Ishikawa (cell line): ENCODE data around the gene FABP6.

Experiments used
- CEBPB ChIP-seq: IDR thresholded peaks from 2 replicates; pipeline ENCODE4 v1.6.1; 2012
- CREB1 ChIP-seq: IDR thresholded peaks from 2 replicates; pipeline ENCODE4 v1.6.1; 2012; ENCODE audit warnings: low read depth
- EGR1 ChIP-seq: IDR thresholded peaks from 2 replicates; pipeline ENCODE4 v1.6.1; 2012
- EP300 ChIP-seq: IDR thresholded peaks from 2 replicates; pipeline ENCODE4 v1.6.1; 2012; ENCODE audit warnings: borderline replicate concordance
- FOXM1 ChIP-seq: IDR thresholded peaks from 2 replicates; pipeline ENCODE4 v1.6.1; 2012; ENCODE audit warnings: low read depth, borderline replicate concordance
- MAX ChIP-seq: IDR thresholded peaks from 2 replicates; pipeline ENCODE4 v1.6.1; 2012
- NFIC ChIP-seq: IDR thresholded peaks from 2 replicates; pipeline ENCODE4 v1.6.1; 2012
- RAD21 ChIP-seq: IDR thresholded peaks from 2 replicates; pipeline ENCODE4 v1.6.1; 2012; ENCODE audit warnings: low read depth
- REST ChIP-seq: IDR thresholded peaks from 2 replicates; pipeline ENCODE4 v1.6.1; 2012; ENCODE audit warnings: low read depth, mild to moderate bottlenecking
- TAF1 ChIP-seq: IDR thresholded peaks from 2 replicates; pipeline ENCODE4 v1.6.1; 2012; ENCODE audit warnings: low read depth, mild to moderate bottlenecking
- TCF12 ChIP-seq: IDR thresholded peaks from 2 replicates; pipeline ENCODE4 v1.6.1; 2012; ENCODE audit warnings: low read depth
- TEAD4 ChIP-seq: IDR thresholded peaks from 2 replicates; pipeline ENCODE4 v1.6.1; 2012
- YY1 ChIP-seq: IDR thresholded peaks from 2 replicates; pipeline ENCODE4 v1.6.1; 2012; ENCODE audit warnings: low read depth
- ZBTB7A ChIP-seq: IDR thresholded peaks from 2 replicates; pipeline ENCODE4 v1.6.1; 2012; ENCODE audit warnings: low read depth
- TF ChIP-seq, protein P1 (sequence below): IDR thresholded peaks from 2 replicates; pipeline ENCODE4 v1.6.1; 2012

FABP6 gene

DNA sequence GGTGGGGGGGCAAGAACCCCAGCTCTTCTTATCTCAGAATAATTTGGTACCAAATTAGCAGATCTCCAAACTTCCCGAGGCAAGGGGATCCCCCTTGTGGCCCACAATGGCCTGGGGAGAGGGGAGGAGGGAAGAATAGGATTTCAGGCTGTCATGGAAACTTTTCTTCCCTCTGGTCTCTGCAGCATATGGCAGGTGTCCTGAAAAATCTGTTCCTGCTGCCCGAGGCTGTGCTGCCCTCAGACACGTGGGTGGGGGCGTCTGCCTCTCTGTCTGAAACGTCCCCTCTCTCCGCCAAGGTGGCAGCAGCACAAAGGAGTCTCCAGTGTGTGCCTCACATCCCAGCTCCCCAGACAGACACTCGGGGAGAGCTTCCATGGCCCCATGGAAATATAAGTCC is 49.0 kb downstream of the FABP6 start:
- TF ChIP-seq CREB1: no peak
- TF ChIP-seq ZBTB7A: no peak
- no peak for TF ChIP-seq REST
- no peak for TF ChIP-seq FOXM1
- TF ChIP-seq CEBPB: no peak
- no peak for TF ChIP-seq TAF1
- no peak for TF ChIP-seq MAX
- no peak for TF ChIP-seq YY1
- TF ChIP-seq, protein P1, sequence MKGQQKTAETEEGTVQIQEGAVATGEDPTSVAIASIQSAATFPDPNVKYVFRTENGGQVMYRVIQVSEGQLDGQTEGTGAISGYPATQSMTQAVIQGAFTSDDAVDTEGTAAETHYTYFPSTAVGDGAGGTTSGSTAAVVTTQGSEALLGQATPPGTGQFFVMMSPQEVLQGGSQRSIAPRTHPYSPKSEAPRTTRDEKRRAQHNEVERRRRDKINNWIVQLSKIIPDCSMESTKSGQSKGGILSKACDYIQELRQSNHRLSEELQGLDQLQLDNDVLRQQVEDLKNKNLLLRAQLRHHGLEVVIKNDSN: no peak
- TF ChIP-seq TEAD4: no peak
- TF ChIP-seq EP300: no peak
- TF ChIP-seq TCF12: no peak
- no peak for TF ChIP-seq NFIC

- no peak for TF ChIP-seq TCF12
- TF ChIP-seq CEBPB: no peak
- TF ChIP-seq EGR1: no peak
- no peak for TF ChIP-seq NFIC
- TF ChIP-seq FOXM1: no peak
- no peak for TF ChIP-seq EP300
- TF ChIP-seq ZBTB7A: no peak
- TF ChIP-seq CREB1: no peak
- no peak for TF ChIP-seq MAX
- no peak for TF ChIP-seq YY1
- no peak for TF ChIP-seq TAF1
- TF ChIP-seq REST: no peak
- no peak for TF ChIP-seq RAD21
- TF ChIP-seq, protein P1: no peak
- no peak for TF ChIP-seq TEAD4
Observed at GRCh38 chr5:160280384-160281095, 51.2 kb downstream of the FABP6 start.

GRCh38 chr5:160281275-160281674 is 52.0 kb downstream of the FABP6 start:
- TF ChIP-seq EGR1 (no peak), ZBTB7A (no peak), TAF1 (no peak), TCF12 (no peak), CREB1 (no peak), RAD21 (no peak), FOXM1 (no peak), YY1 (no peak), TEAD4 (no peak), MAX (no peak), EP300 (no peak), CEBPB (no peak), REST (no peak), NFIC (no peak)
- TF ChIP-seq, protein P1: no peak
